ENCODE results near the gene PHB1. TPM values are rescaled to one million over a fixed set of nuclear protein-coding genes. Genes with fewer than 3 reads are reported as not detected.
"Not testable (repeated sequence)": the region's sequence is repeated elsewhere in the genome, so short reads cannot be mapped to it uniquely, and the experiment has no call there.

The PHB1 gene
- total RNA-seq, 4 donors from 2014 or later: 61.7 to 119 (median 106) TPM

DNA sequence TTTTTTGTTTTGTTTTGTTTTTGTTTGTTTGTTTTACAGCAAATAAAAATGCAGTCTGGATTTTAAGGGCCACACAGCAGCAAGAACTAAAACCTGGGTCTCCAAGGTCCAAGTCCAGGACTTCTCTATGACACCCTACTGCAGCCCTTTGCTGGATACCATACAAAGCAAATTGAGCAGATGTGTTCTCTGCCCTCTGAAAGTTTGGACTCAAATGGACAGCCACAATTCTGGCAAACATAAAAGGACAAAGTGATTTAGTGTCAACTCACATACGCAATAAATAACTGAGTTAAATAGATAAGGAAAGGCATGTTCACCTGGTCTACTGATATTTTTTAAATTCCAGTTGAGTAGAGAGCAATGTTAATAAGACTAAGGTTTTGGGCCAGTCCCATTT lies 44.9 kb downstream of the PHB1 start:
- intact Hi-C loops (cut with DNase I): no loop called here
- Histone ChIP-seq H3K4me1 (peaks cover 0 to 10% (median 0%) of the 10 kb centered on the region in 3 donors), H3K27me3 (no peaks in the 10 kb centered on the region), H3K9me3 (no peaks in the 10 kb centered on the region), H3K27ac (no peak overlapping the region), H3K36me3 (no peaks in the 10 kb centered on the region), H3K4me3 (no peak overlapping the region)
- DNase-seq: no peak
- no peak for TF ChIP-seq POLR2A (IDR thresholded peaks at IDR 0.05)
- WGBS, 2 donors: 91 to 100% methylated on average over 1 of the region's 1 CpG

DNA sequence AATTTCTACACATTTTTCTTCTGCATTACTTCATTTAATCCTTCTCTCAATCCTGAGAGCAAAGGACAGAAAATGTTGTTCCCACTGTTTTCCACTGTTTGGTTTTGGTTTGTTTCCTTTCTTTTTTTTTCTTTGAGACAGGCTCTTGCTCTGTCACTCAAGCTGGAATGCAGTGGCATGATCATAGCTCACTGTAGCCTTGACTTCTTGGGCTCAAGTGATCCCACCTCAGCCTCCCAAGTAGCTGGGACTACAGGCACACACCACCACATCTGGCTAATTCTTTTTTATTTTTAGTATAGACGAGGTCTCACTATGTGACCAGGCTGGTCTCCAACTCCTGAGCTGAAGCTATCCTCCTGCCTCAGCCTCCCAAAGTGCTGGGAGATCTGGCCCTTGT lies 45.6 kb downstream of the PHB1 start:
- Histone ChIP-seq H3K4me1 (peaks cover 0 to 10% (median 0%) of the 10 kb centered on the region in 3 donors), H3K36me3 (no peaks in the 10 kb centered on the region), H3K9me3 (no peaks in the 10 kb centered on the region), H3K4me3 (no peak overlapping the region), H3K27ac (no peak overlapping the region), H3K27me3 (no peaks in the 10 kb centered on the region)
- intact Hi-C loops (cut with DNase I): no loop called here
- TF ChIP-seq, protein P1, sequence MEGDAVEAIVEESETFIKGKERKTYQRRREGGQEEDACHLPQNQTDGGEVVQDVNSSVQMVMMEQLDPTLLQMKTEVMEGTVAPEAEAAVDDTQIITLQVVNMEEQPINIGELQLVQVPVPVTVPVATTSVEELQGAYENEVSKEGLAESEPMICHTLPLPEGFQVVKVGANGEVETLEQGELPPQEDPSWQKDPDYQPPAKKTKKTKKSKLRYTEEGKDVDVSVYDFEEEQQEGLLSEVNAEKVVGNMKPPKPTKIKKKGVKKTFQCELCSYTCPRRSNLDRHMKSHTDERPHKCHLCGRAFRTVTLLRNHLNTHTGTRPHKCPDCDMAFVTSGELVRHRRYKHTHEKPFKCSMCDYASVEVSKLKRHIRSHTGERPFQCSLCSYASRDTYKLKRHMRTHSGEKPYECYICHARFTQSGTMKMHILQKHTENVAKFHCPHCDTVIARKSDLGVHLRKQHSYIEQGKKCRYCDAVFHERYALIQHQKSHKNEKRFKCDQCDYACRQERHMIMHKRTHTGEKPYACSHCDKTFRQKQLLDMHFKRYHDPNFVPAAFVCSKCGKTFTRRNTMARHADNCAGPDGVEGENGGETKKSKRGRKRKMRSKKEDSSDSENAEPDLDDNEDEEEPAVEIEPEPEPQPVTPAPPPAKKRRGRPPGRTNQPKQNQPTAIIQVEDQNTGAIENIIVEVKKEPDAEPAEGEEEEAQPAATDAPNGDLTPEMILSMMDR (IDR thresholded peaks at IDR 0.05): no peak
- TF ChIP-seq POLR2A (IDR thresholded peaks at IDR 0.05): no peak
- DNase-seq: no peak
- 79 to 100% methylated on average over 1 of the region's 1 CpG for WGBS, 2 donors

DNA sequence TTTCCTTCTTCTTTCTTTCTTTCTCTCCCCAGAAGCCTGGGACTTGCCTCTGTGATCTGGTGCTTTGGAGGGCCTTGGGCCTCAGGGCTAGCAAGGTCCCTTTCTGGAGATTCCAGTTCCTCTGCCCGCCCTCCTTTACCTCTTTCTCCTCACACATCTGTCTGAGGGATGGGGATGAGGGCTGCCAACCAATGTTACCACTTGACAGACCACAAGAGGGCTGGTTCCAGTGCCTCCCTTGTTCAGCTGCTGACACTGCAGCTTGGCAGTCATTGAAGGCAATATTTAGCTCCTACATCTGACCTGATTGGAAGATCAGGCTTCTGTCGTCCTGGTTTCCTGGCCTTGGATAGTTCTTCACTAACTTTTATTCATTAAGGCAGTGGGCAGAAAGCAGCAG lies 49.0 kb downstream of the PHB1 start:
- no peak overlapping the region for H3K27ac ChIP-seq
- 21 to 38% methylated on average over 2 of the region's 2 CpGs for WGBS, 2 donors

DNA sequence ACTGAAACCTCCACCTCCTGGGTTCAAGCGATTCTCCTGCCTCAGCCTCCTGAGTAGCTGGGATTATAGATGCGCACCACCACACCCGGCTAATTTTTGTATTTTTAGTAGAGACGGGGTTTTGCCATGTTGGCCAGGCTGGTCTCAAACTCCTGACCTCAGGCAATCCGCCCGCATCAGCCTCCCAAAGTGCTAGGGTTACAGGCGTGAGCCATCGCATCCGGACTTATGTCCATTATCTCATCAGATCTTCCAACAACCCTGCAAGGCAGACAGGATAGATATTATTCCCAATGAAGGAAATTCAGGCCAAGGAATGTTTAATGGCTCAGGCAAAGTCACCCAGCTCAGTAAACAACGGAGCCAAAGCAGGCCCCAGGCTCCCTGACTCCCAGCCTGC lies 49.6 kb downstream of the PHB1 start:
- DNase-seq; H3K4me3 ChIP-seq; H3K27ac ChIP-seq; H3K27me3 ChIP-seq; H3K9me3 ChIP-seq; intact Hi-C loops (cut with DNase I); H3K36me3 ChIP-seq: not testable (repeated sequence)
- peaks cover 9 to 21% (median 11%) of the 10 kb centered on the region in 3 donors for H3K4me1 ChIP-seq
- 93 to 95% methylated on average over 7 to 10 of the region's 10 CpGs for WGBS, 2 donors

More for the DNA sequence above, 49.0 kb downstream of the PHB1 start:
- intact Hi-C loops (cut with DNase I): no loop called here
- Histone ChIP-seq H3K27me3 (no peaks in the 10 kb centered on the region), H3K4me1 (peaks cover 3 to 16% (median 6%) of the 10 kb centered on the region in 3 donors), H3K36me3 (no peaks in the 10 kb centered on the region), H3K9me3 (no peaks in the 10 kb centered on the region), H3K4me3 (no peak overlapping the region)
- TF ChIP-seq, protein P1 (IDR thresholded peaks at IDR 0.05): peak in 1 of 6 experiments; percentile 17
- TF ChIP-seq POLR2A (IDR thresholded peaks at IDR 0.05): no peak
- DNase-seq: no peak

DNA sequence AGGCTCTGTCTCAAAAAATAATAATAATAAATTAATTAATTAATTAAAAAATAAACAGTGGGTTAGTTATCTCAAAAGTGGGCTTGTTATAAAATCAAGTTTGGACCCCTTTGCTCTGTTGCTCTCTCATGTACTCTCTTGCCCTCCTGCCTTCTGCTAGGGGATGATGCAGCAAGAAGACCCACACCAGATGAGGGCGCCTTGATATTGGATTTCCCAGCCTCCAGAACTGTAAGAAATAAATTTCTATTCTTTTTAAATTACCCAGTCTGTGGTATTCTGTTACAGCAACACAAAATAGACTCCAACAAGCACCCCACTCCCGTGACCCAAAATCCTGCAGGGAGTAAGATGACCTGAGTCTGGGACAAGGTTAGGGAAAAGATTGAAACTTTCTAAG lies 50.6 kb downstream of the PHB1 start:
- intact Hi-C loops (cut with DNase I): no loop called here
- 68 to 90% methylated on average over 2 of the region's 2 CpGs for WGBS, 2 donors

DNA sequence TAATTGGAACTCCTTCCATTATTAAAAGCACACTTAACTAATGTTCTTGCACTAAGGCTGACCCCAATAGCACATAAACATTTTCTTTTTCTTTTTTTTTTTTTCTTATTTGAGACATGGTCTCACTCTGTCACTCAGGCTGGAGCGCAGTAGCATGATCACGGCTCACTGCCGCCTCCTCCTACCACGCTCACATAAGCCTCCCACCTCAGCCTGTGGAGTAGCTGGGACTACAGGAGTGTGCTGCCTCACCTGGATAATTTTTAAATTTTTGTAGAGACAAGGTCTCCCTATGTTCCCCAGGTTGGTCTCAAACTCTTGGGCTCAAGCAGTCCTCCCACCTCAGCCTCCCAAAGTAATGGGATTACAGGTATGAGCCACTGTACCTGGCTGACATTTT lies 51.4 kb downstream of the PHB1 start:
- H3K27me3 ChIP-seq: no peaks in the 10 kb centered on the region
- no peaks in the 10 kb centered on the region for H3K36me3 ChIP-seq
- H3K9me3 ChIP-seq: no peaks in the 10 kb centered on the region
- H3K27ac ChIP-seq: peak overlapping the region in 2 of 4 donors; percentile 92 to 97
- no peak overlapping the region for H3K4me3 ChIP-seq
- peaks cover 17 to 39% (median 24%) of the 10 kb centered on the region in 3 donors for H3K4me1 ChIP-seq
- intact Hi-C loops (cut with DNase I): no loop called here
- WGBS, 2 donors: 94 to 95% methylated on average over 4 of the region's 4 CpGs
- no peak for TF ChIP-seq POLR2A (IDR thresholded peaks at IDR 0.05)
- TF ChIP-seq, protein P1 (IDR thresholded peaks at IDR 0.05): no peak
- DNase-seq: no peak

More for the DNA sequence above, 50.6 kb downstream of the PHB1 start:
- no peak for DNase-seq
- no peaks in the 10 kb centered on the region for H3K27me3 ChIP-seq
- H3K36me3 ChIP-seq: no peaks in the 10 kb centered on the region
- no peak overlapping the region for H3K4me3 ChIP-seq
- TF ChIP-seq, protein P1 (IDR thresholded peaks at IDR 0.05): no peak
- no peak for TF ChIP-seq POLR2A (IDR thresholded peaks at IDR 0.05)
- no peaks in the 10 kb centered on the region for H3K9me3 ChIP-seq
- no peak overlapping the region for H3K27ac ChIP-seq
- H3K4me1 ChIP-seq: peaks cover 16 to 31% (median 17%) of the 10 kb centered on the region in 3 donors
